A549 (cell line): ENCODE results near the gene LNPEP. TPM values are rescaled to one million over a fixed set of nuclear protein-coding genes. Genes with fewer than 3 reads are reported as not detected.

Experiments
- ATAC-seq, 2 experiments: fragments of 200-7000 bp in 1 of 2; fragments of >200 bp in 1 of 2; cut with Nextera tagmentation in 1 of 2; cut with Tn5 transposase in 1 of 2; 3 replicates each; pipeline versions ENCODE4 v1.8.0 to v1.9.1; 2018 to 2020; ENCODE audit warnings: mild to moderate bottlenecking in 1 of 2, moderate library complexity in 1 of 2
- CTCF ChIA-PET: fragments of 300-600 bp; sonication (Branson Sonifier 250); formaldehyde crosslinking; extraction: SDS; loops from one replicate; lab custom pipeline; 2021; ENCODE audit warnings: antibody characterized with exemption, inconsistent platforms; lab: Yijun Ruan, JAX
- POLR2A ChIA-PET: fragments of 350-600 bp; formaldehyde crosslinking; extraction: SDS; loops from one replicate; lab custom pipeline; 2021; ENCODE audit warnings: antibody characterized with exemption, inconsistent platforms; lab: Yijun Ruan, JAX
- DNase-seq, 2 experiments: peaks; one replicate each; pipeline versions ENCODE4 v3.0.0 to v3.0.0-alpha.2; 2011 to 2016; ENCODE audit warnings: low read depth in 1 of 2, low spot score in 1 of 2
- FAIRE-seq: peaks from 2 replicates; lab custom pipeline; 2011; peaks lifted over from hg19 to GRCh38; lab: Jason Lieb, UNC
- H3K27ac ChIP-seq, 2 experiments: fragments of >200 bp; sonication (Bioruptor Twin); formaldehyde crosslinking; 3 replicates each; pipeline ENCODE4 v1.5.1; 2016 to 2017
- H3K4me1 ChIP-seq: fragments of >200 bp; sonication (Bioruptor Twin); formaldehyde crosslinking; 3 replicates; pipeline ENCODE4 v1.6.1; 2016
- H3K4me2 ChIP-seq: fragments of >200 bp; sonication (Bioruptor Twin); formaldehyde crosslinking; 3 replicates; pipeline ENCODE4 v1.6.1; 2016
- H3K4me3 ChIP-seq: fragments of >200 bp; sonication (Bioruptor Twin); formaldehyde crosslinking; 3 replicates; pipeline ENCODE4 v1.5.1; 2016
- H3K9me3 ChIP-seq: fragments of >200 bp; sonication (Bioruptor Twin); formaldehyde crosslinking; 3 replicates; pipeline ENCODE4 v1.6.1; 2016
- CBX2 ChIP-seq: fragments of 200-600 bp; sonication (generic); IDR thresholded peaks from 2 replicates; pipeline ENCODE4 v1.6.1; 2016; ENCODE audit warnings: low read depth, mild to moderate bottlenecking, borderline replicate concordance
- CTCF ChIP-seq: fragments of >200 bp; sonication (Bioruptor Twin); formaldehyde crosslinking; IDR thresholded peaks from 3 replicates; pipeline ENCODE4 v1.5.1; 2016
- EHF ChIP-seq: fragments of 250-450 bp; sonication (Bioruptor Pico); IDR thresholded peaks from 2 replicates; pipeline ENCODE4 v1.5.0; 2020; ENCODE audit warnings: mild to moderate bottlenecking
- FOXS1 ChIP-seq: fragments of 250-450 bp; sonication (Bioruptor Pico); IDR thresholded peaks from 2 replicates; pipeline ENCODE4 v1.5.0; 2020; ENCODE audit warnings: mild to moderate bottlenecking, moderate library complexity
- GATA3 ChIP-seq: IDR thresholded peaks from 2 replicates; pipeline ENCODE4 v1.6.1; 2012; ENCODE audit warnings: borderline replicate concordance
- HDAC2 ChIP-seq: fragments of 200-600 bp; sonication (generic); IDR thresholded peaks from 2 replicates; pipeline ENCODE4 v1.6.1; 2016
- HMGXB4 ChIP-seq: fragments of 250-450 bp; sonication (Bioruptor Pico); IDR thresholded peaks from 2 replicates; pipeline ENCODE4 v1.5.0; 2021; ENCODE audit warnings: mild to moderate bottlenecking, moderate library complexity, borderline replicate concordance
- MYC ChIP-seq: IDR thresholded peaks from 2 replicates; pipeline ENCODE4 v1.6.1; 2012; ENCODE audit warnings: mild to moderate bottlenecking, inconsistent platforms, low read length, improper control_type of control experiment, borderline replicate concordance
- RAD21 ChIP-seq, 2 experiments: fragments of >200 bp in 1 of 2; sonication (Bioruptor Twin) in 1 of 2; formaldehyde crosslinking in 1 of 2; IDR thresholded peaks in 1 of 2; conservative IDR thresholded peaks in 1 of 2; 2 replicates in 1 of 2; 3 replicates in 1 of 2; pipeline ENCODE4 v1.6.1; 2012 to 2018; ENCODE audit warnings: inconsistent platforms in 1 of 2
- RCOR1 ChIP-seq: fragments of 150-350 bp; IDR thresholded peaks from 2 replicates; pipeline ENCODE4 v1.6.1; 2014; ENCODE audit warnings: antibody characterized with exemption, low read length, low read depth
- REST ChIP-seq: fragments of 200-600 bp; sonication (generic); IDR thresholded peaks from 2 replicates; pipeline ENCODE4 v1.6.1; 2016; ENCODE audit warnings: antibody characterized with exemption, mild to moderate bottlenecking, moderate library complexity
- RFX5 ChIP-seq: fragments of 450-650 bp; IDR thresholded peaks from 2 replicates; pipeline ENCODE4 v1.7.1; 2014; ENCODE audit warnings: antibody characterized with exemption, mild to moderate bottlenecking, moderate library complexity
- RNF2 ChIP-seq: fragments of 200-600 bp; sonication (generic); IDR thresholded peaks from 2 replicates; pipeline ENCODE4 v1.6.1; 2016; ENCODE audit warnings: low read depth, mild to moderate bottlenecking, antibody characterized with exemption, moderate library complexity, borderline replicate concordance
- SREBF2 ChIP-seq: fragments of 450-650 bp; IDR thresholded peaks from 2 replicates; pipeline ENCODE4 v1.6.1; 2014; ENCODE audit warnings: mild to moderate bottlenecking, moderate library complexity
- TFCP2L1 ChIP-seq: fragments of 250-450 bp; sonication (Bioruptor Pico); IDR thresholded peaks from 2 replicates; pipeline ENCODE4 v1.5.0; 2021; ENCODE audit warnings: mild to moderate bottlenecking
- ZNF302 ChIP-seq: fragments of 250-450 bp; sonication (Bioruptor Pico); IDR thresholded peaks from 2 replicates; pipeline ENCODE4 v1.9.0; 2021; ENCODE audit warnings: inconsistent platforms, mild to moderate bottlenecking, moderate library complexity
- WGBS: methylation state at CpG from one replicate; pipeline ENCODE4 v1.1.6; 2017; ENCODE audit errors: missing lambda C conversion rate; 5-methylcytosine and 5-hydroxymethylcytosine counted together
- polyA plus RNA-seq, 4 experiments: library from polyadenylated mRNA; depleted of rRNA in 3 of 4; stranded (reverse); fragments of >200 nt; fragmentation: RNase III in 1 of 4; extraction: RNeasy Plus Mini Kit Qiagen cat#74134 plus additional on column Dnase treatment in 1 of 4; gene quantifications; 2 replicates in 3 of 4; 3 replicates in 1 of 4; pipeline ENCODE4 v1.2.3, GENCODE V29; 2011 to 2017

LNPEP gene
- polyA plus RNA-seq, 2 of the 4 experiments (the other 2 are of a cell fraction), result 5.9 to 19.7 TPM

- no peak overlapping the region for H3K27ac ChIP-seq
- ATAC-seq (no peak), DNase-seq (no peak), FAIRE-seq (no peak)
- WGBS, result 61% methylated on average over 4 of the region's 4 CpGs
- ChIA-PET POLR2A (no interaction called here), CTCF (interaction anchor here (1.4 kb wide), 1 partner anchor 25 kb away, joined by 4 read pairs; no protein-coding TSS in a partner anchor)
- H3K4me2 ChIP-seq, result no peak overlapping the region
- H3K4me3 ChIP-seq, result no peak overlapping the region
- H3K4me1 ChIP-seq, result no peaks in the 10 kb centered on the region
- H3K9me3 ChIP-seq, result no peaks in the 10 kb centered on the region
- TF ChIP-seq RCOR1 (no peak), HDAC2 (no peak), RAD21 (conservative IDR thresholded peaks at IDR 0.05 in 1 of 2, IDR thresholded peaks at IDR 0.05 in 1 of 2) (no peak), TFCP2L1 (CRISPR knock-in tag) (no peak), SREBF2 (no peak), CTCF (no peak), CBX2 (no peak), GATA3 (no peak), EHF (CRISPR knock-in tag) (no peak), RNF2 (no peak), HMGXB4 (CRISPR knock-in tag) (no peak), ZNF302 (CRISPR knock-in tag) (no peak), MYC (no peak), REST (no peak), RFX5 (no peak)
Observed at GRCh38 chr5:96893342-96893741, 42.5 kb upstream of the LNPEP start.

GRCh38 chr5:96896276-96896675 is 39.6 kb upstream of the LNPEP start:
- FAIRE-seq (no peak), DNase-seq (no peak), ATAC-seq (no peak)
- no peaks in the 10 kb centered on the region for H3K4me1 ChIP-seq
- no peak overlapping the region for H3K4me2 ChIP-seq
- TF ChIP-seq GATA3 (no peak), FOXS1 (CRISPR knock-in tag) (no peak)
- WGBS, result 83% methylated on average over 4 of the region's 4 CpGs
- H3K4me3 ChIP-seq, result no peak overlapping the region
- no peaks in the 10 kb centered on the region for H3K9me3 ChIP-seq
- CTCF ChIA-PET, result interaction anchor here (0.7 to 1.1 kb wide), 2 partner anchors 13 to 67 kb away, joined by 3 read pairs; no protein-coding TSS in a partner anchor
- POLR2A ChIA-PET, result interaction anchor here (0.6 kb wide), 1 partner anchor 88 kb away, joined by 3 read pairs; no protein-coding TSS in a partner anchor
- no peak overlapping the region for H3K27ac ChIP-seq
